ENCODE data around the gene COQ3.

Gene COQ3

GRCh38 chr6:99353126-99353525, 40.9 kb downstream of the COQ3 start:
- H3K9me3 ChIP-seq (ENCODE audit: control insufficient read depth, low read length), result no peaks in the 10 kb centered on the region
- peaks cover 20% of the 10 kb centered on the region for H3K27me3 ChIP-seq (replicated peaks; ENCODE audit: control insufficient read depth, insufficient read depth, low read length, poor library complexity, severe bottlenecking)
- DNase-seq, result no peak
- no peak overlapping the region for H3K4me3 ChIP-seq (ENCODE audit: insufficient read depth, low read depth, low read length, poor library complexity, severe bottlenecking)
- H3K36me3 ChIP-seq (ENCODE audit: control insufficient read depth, insufficient read depth, low read length), result no peaks in the 10 kb centered on the region
- H3K4me1 ChIP-seq (ENCODE audit: control insufficient read depth, insufficient read depth, low read length, poor library complexity, severe bottlenecking), result no peaks in the 10 kb centered on the region
- no peak overlapping the region for H3K27ac ChIP-seq (ENCODE audit: insufficient read depth, low read length, poor library complexity, severe bottlenecking)

GRCh38 chr6:99350573-99350972, 43.4 kb downstream of the COQ3 start:
- Histone ChIP-seq H3K27me3 (replicated peaks; ENCODE audit: control insufficient read depth, insufficient read depth, low read length, poor library complexity, severe bottlenecking) (peaks cover 20% of the 10 kb centered on the region), H3K4me3 (ENCODE audit: insufficient read depth, low read depth, low read length, poor library complexity, severe bottlenecking) (no peak overlapping the region), H3K36me3 (ENCODE audit: control insufficient read depth, insufficient read depth, low read length) (no peaks in the 10 kb centered on the region), H3K4me1 (ENCODE audit: control insufficient read depth, insufficient read depth, low read length, poor library complexity, severe bottlenecking) (no peaks in the 10 kb centered on the region), H3K27ac (ENCODE audit: insufficient read depth, low read length, poor library complexity, severe bottlenecking) (no peak overlapping the region), H3K9me3 (ENCODE audit: control insufficient read depth, low read length) (no peaks in the 10 kb centered on the region)
- DNase-seq, result no peak

DNA sequence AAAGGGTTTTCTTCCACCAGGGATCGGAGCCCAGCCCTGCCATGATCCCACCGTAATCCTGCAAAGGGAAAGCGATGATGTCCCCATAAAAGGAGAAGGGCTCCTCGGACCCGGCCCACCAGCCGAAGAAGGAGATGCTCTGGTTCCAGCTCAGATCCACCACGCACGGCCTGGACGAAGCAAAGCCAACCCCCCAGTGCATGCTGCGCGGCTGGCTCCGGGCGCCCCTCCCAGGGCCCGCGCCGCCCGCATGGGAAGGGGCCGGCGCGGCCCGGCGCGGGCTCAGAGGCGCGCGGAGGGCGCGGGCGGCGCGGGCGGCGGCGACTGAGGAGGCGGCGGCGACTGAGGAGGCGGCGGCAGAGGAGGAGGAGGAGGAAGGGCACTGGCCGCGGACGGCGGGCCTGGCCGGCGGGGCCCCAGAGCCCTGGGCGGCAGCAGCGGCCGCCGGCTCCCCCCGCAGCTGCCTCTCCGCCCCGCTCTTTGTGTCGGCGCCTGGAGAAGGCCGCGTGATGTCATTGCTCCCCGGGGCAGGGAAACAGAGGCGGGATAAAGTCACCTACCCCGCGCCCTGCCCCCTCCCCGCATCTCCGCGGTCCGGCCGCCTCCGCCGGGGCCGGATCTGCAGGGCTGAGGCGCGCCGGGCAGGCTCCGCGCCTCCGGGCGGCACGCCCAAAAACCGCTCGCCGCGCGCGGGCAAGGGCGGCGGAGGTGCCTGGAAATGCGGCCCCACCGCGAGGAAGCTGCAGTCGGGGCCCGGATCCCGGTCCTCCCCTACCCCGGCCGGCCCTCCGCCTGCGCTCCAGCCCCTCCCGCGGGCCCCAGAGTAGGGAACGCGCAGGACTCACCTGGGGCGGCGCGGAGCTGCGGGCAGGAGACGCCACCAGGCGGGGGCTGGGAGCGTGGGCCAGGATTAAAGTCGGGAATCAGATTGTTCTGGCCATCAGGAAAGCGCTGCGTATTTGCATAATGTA, 44.5 kb downstream of the COQ3 start, which contains the start of gene FAXC:
Gene FAXC (minus strand): TSS at position 504 of the 971 bp plus-strand sequence. CDS start 302 bp downstream, at position 202.
- no peak for DNase-seq
- H3K27me3 ChIP-seq (replicated peaks; ENCODE audit: control insufficient read depth, insufficient read depth, low read length, poor library complexity, severe bottlenecking), result peaks cover 23% of the 10 kb centered on the region
- no peak within 1 kb of the TSS for H3K4me3 ChIP-seq (ENCODE audit: insufficient read depth, low read depth, low read length, poor library complexity, severe bottlenecking)

DNA sequence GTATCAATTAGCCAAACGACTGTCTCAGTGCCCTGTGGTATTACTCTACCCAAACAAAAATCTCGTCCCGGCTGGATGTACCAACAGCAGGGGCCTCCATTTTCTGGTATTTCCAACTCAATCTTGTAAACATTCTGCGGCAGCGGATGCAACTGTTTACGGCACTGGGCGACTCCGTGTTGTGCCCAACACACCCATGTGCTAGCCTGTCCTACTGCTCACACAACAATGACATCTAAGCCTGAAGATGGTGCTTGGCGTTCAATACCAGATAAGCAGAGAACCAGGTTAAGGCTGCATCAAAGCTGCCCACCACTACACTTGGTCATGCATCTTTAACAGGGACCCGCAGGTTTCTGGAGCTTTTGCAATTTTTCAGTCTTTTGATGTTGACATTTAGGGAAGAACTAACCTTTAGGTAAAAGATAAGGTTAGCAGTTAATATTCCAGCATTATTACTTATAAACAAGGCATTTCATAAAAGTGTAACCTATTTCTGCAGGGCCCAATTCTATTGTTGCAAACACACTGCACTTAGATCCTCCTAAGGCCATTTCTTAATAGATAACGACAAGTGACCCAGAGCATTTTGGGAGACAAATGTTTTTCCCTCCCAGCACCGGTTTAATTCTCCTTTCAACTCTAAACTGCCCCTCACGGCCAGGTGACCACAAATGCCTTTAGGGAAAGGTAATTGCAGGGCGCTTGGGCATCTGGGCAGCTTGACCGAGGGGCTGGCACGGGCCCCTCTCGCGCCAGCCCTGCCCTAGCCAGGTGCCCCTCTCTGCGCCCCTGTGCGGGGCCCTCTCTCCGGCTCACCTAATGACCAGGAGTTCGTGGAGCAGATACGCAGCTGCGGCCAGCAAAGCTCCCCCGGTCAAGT, 45.5 kb downstream of the COQ3 start:
- Histone ChIP-seq H3K4me1 (ENCODE audit: control insufficient read depth, insufficient read depth, low read length, poor library complexity, severe bottlenecking) (no peaks in the 10 kb centered on the region), H3K27ac (ENCODE audit: insufficient read depth, low read length, poor library complexity, severe bottlenecking) (no peak overlapping the region), H3K27me3 (replicated peaks; ENCODE audit: control insufficient read depth, insufficient read depth, low read length, poor library complexity, severe bottlenecking) (peaks cover 23% of the 10 kb centered on the region), H3K4me3 (ENCODE audit: insufficient read depth, low read depth, low read length, poor library complexity, severe bottlenecking) (no peak overlapping the region), H3K9me3 (ENCODE audit: control insufficient read depth, low read length) (no peaks in the 10 kb centered on the region), H3K36me3 (ENCODE audit: control insufficient read depth, insufficient read depth, low read length) (no peaks in the 10 kb centered on the region)
- DNase-seq, result no peak

More for the DNA sequence above, 44.5 kb downstream of the COQ3 start, which contains the start of gene FAXC:
- no peaks in the 10 kb centered on the region for H3K9me3 ChIP-seq (ENCODE audit: control insufficient read depth, low read length)
- no peaks in the 10 kb centered on the region for H3K36me3 ChIP-seq (ENCODE audit: control insufficient read depth, insufficient read depth, low read length)
- H3K4me1 ChIP-seq (ENCODE audit: control insufficient read depth, insufficient read depth, low read length, poor library complexity, severe bottlenecking), result no peaks in the 10 kb centered on the region
- no peak within 1 kb of the TSS for H3K27ac ChIP-seq (ENCODE audit: insufficient read depth, low read length, poor library complexity, severe bottlenecking)

GRCh38 chr6:99347804-99348203, 46.2 kb downstream of the COQ3 start:
- Histone ChIP-seq H3K9me3 (ENCODE audit: control insufficient read depth, low read length) (no peaks in the 10 kb centered on the region), H3K27ac (ENCODE audit: insufficient read depth, low read length, poor library complexity, severe bottlenecking) (no peak overlapping the region), H3K36me3 (ENCODE audit: control insufficient read depth, insufficient read depth, low read length) (no peaks in the 10 kb centered on the region), H3K4me1 (ENCODE audit: control insufficient read depth, insufficient read depth, low read length, poor library complexity, severe bottlenecking) (no peaks in the 10 kb centered on the region), H3K27me3 (replicated peaks; ENCODE audit: control insufficient read depth, insufficient read depth, low read length, poor library complexity, severe bottlenecking) (peaks cover 23% of the 10 kb centered on the region), H3K4me3 (ENCODE audit: insufficient read depth, low read depth, low read length, poor library complexity, severe bottlenecking) (no peak overlapping the region)
- no peak for DNase-seq

GRCh38 chr6:99346595-99346994, 47.4 kb downstream of the COQ3 start:
- H3K9me3 ChIP-seq (ENCODE audit: control insufficient read depth, low read length), result no peaks in the 10 kb centered on the region
- peaks cover 23% of the 10 kb centered on the region for H3K27me3 ChIP-seq (replicated peaks; ENCODE audit: control insufficient read depth, insufficient read depth, low read length, poor library complexity, severe bottlenecking)
- H3K4me3 ChIP-seq (ENCODE audit: insufficient read depth, low read depth, low read length, poor library complexity, severe bottlenecking), result no peak overlapping the region
- H3K36me3 ChIP-seq (ENCODE audit: control insufficient read depth, insufficient read depth, low read length), result no peaks in the 10 kb centered on the region
- no peak overlapping the region for H3K27ac ChIP-seq (ENCODE audit: insufficient read depth, low read length, poor library complexity, severe bottlenecking)
- DNase-seq, result no peak
- H3K4me1 ChIP-seq (ENCODE audit: control insufficient read depth, insufficient read depth, low read length, poor library complexity, severe bottlenecking), result no peaks in the 10 kb centered on the region

GRCh38 chr6:99345164-99345563, 48.8 kb downstream of the COQ3 start:
- no peak overlapping the region for H3K27ac ChIP-seq (ENCODE audit: insufficient read depth, low read length, poor library complexity, severe bottlenecking)
- H3K36me3 ChIP-seq (ENCODE audit: control insufficient read depth, insufficient read depth, low read length), result no peaks in the 10 kb centered on the region
- no peak for DNase-seq
- H3K4me3 ChIP-seq (ENCODE audit: insufficient read depth, low read depth, low read length, poor library complexity, severe bottlenecking), result no peak overlapping the region
- H3K27me3 ChIP-seq (replicated peaks; ENCODE audit: control insufficient read depth, insufficient read depth, low read length, poor library complexity, severe bottlenecking), result peaks cover 17% of the 10 kb centered on the region
- H3K9me3 ChIP-seq (ENCODE audit: control insufficient read depth, low read length), result no peaks in the 10 kb centered on the region
- no peaks in the 10 kb centered on the region for H3K4me1 ChIP-seq (ENCODE audit: control insufficient read depth, insufficient read depth, low read length, poor library complexity, severe bottlenecking)

DNA sequence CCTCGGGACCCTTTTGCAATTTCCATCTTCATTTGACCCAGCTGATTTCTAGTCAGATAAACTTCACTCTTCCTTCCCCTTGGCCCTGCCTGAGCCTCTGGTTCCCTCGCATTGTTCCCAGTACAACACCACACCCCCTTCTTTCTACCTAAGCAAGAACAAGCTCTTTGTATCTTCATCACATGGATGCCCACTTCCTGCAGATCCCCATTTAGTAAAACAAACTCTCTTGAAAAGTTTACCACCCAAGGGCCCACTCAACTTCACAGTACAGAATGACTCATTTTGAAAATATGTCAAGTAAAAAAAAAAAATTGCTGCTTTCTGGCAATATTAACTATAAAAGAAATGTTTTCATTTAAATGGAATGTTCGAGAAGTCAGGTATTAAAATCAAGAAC, 49.7 kb downstream of the COQ3 start:
- Histone ChIP-seq H3K27me3 (replicated peaks; ENCODE audit: control insufficient read depth, insufficient read depth, low read length, poor library complexity, severe bottlenecking) (peaks cover 12% of the 10 kb centered on the region), H3K36me3 (ENCODE audit: control insufficient read depth, insufficient read depth, low read length) (no peaks in the 10 kb centered on the region), H3K4me3 (ENCODE audit: insufficient read depth, low read depth, low read length, poor library complexity, severe bottlenecking) (no peak overlapping the region), H3K4me1 (ENCODE audit: control insufficient read depth, insufficient read depth, low read length, poor library complexity, severe bottlenecking) (no peaks in the 10 kb centered on the region), H3K9me3 (ENCODE audit: control insufficient read depth, low read length) (no peaks in the 10 kb centered on the region), H3K27ac (ENCODE audit: insufficient read depth, low read length, poor library complexity, severe bottlenecking) (no peak overlapping the region)
- DNase-seq, result no peak

DNA sequence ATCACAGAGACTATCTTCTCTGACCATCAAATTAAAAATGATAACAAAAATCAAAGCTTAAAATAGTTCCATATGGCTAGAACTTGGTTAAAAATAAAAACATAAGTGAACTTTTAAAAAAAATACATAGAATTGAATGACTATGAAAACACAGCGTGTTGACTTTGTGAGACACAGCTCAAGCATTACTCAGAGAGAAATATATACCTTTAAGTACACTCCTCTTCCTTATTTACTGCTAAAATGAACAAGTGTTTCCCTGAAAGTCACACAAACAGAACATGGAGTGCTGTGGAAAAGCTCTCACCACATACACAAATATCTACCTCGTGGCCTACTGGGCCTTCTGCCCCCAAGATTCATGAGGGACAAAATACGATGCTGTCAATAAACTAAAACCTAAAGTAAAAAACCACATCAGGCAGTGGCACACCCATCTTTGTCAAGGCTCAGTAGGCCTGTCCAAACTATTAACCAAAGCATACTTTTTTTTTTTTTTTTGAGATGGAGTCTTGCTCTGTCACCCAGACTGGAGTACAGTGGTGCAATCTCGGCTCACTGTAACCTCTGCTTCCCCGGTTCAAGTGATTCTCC, 52.0 kb downstream of the COQ3 start:
- no peaks in the 10 kb centered on the region for H3K4me1 ChIP-seq (ENCODE audit: control insufficient read depth, insufficient read depth, low read length, poor library complexity, severe bottlenecking)

More for the DNA sequence above, 52.0 kb downstream of the COQ3 start:
- H3K36me3 ChIP-seq (ENCODE audit: control insufficient read depth, insufficient read depth, low read length), result no peaks in the 10 kb centered on the region
- DNase-seq, result no peak
- H3K4me3 ChIP-seq (ENCODE audit: insufficient read depth, low read depth, low read length, poor library complexity, severe bottlenecking), result no peak overlapping the region
- H3K9me3 ChIP-seq (ENCODE audit: control insufficient read depth, low read length), result no peaks in the 10 kb centered on the region
- peaks cover 8% of the 10 kb centered on the region for H3K27me3 ChIP-seq (replicated peaks; ENCODE audit: control insufficient read depth, insufficient read depth, low read length, poor library complexity, severe bottlenecking)
- H3K27ac ChIP-seq (ENCODE audit: insufficient read depth, low read length, poor library complexity, severe bottlenecking), result no peak overlapping the region
